ENCODE results near the gene RFESD. TPM values are rescaled to one million over a fixed set of nuclear protein-coding genes. Genes with fewer than 3 reads are reported as not detected.

The RFESD gene
- total and polyA plus RNA-seq, 2 of the 4 experiments (the other 2 are of a cell fraction), result 1.5 to 2.7 TPM

- H2BK20ac ChIP-seq (ENCODE audit: low read depth, low read length), result peak overlapping the region; percentile 52; the same call in 1 of the 2 replicates
- 0 out of 2 replicates have a peak overlapping the region, but pooled peaks have one; percentile 46 for H3K14ac ChIP-seq (replicated peaks; ENCODE audit: low read depth, low read length)
- H2BK5ac ChIP-seq (ENCODE audit: low read depth, low read length, poor library complexity, severe bottlenecking), result peak overlapping the region; percentile 66
- H3K9me3 ChIP-seq (ENCODE audit: control insufficient read depth, insufficient read depth, low read length), result no peaks in the 10 kb centered on the region
- H3K79me1 ChIP-seq (ENCODE audit: low read depth in 1 of 2, low read length in 2 of 2), result peaks cover 0 to 6% of the 10 kb centered on the region in 2 experiments; a peak in 1 of 4 replicates
- WGBS, 2 experiments (ENCODE audit: extremely low coverage in 2 of 2, insufficient read length in 1 of 2), result 47% methylated on average over 2 of the region's 4 CpGs; no CpG with 5 or more reads in 1 of the 2 experiments
- ChIA-PET CTCF (interaction anchor here (2.1 kb wide), 1 partner anchor 12 kb away, joined by 4 read pairs; no protein-coding TSS in a partner anchor), POLR2A (ENCODE audit: unreplicated experiment) (interaction anchor here (0.6 kb wide), 1 partner anchor 62 kb away, joined by 4 read pairs; no protein-coding TSS in a partner anchor)
- peak overlapping the region; percentile 74; the same call in 1 of the 2 replicates for H4K91ac ChIP-seq (ENCODE audit: insufficient read depth, low read depth, low read length)
- H3K9ac ChIP-seq (ENCODE audit: low read depth, low read length), result no peak overlapping the region
- dilution Hi-C loops (cut with HindIII; ENCODE audit: low sequenced_read_pairs, unreplicated experiment) (no loop called here), intact Hi-C loops (cut with micrococcal nuclease) (no loop called here), in situ Hi-C loops (cut with MboI; ENCODE audit: low sequenced_read_pairs) (loop anchor here (5.0 to 10.0 kb wide), 2 partner anchors 63 to 175 kb away; partner anchors contain the start of gene RHOBTB3)
- peak; percentile 99 for DNase-seq
- peak; percentile 91 for ATAC-seq (ENCODE audit: low read depth)
- H3K23ac ChIP-seq (ENCODE audit: low read depth, low read length), result no peak overlapping the region
- no peak overlapping the region for H2AFZ ChIP-seq (replicated peaks; ENCODE audit: low read length, poor library complexity)
- no TSS peak for BruUV-seq (replicated peaks)
- no peak overlapping the region for H2AK9ac ChIP-seq (replicated peaks; ENCODE audit: low read depth, low read length, poor library complexity)
- H2AK5ac ChIP-seq (ENCODE audit: low read depth, low read length), result no peak overlapping the region
- H3K4me2 ChIP-seq (ENCODE audit: low read depth, low read length), result peak overlapping the region; percentile 24; the same call in 1 of the 2 replicates
- H3K56ac ChIP-seq (ENCODE audit: extremely low read depth, insufficient read depth, low read length), result no peak overlapping the region
- H4K20me1 ChIP-seq (ENCODE audit: insufficient read depth, low read length), result no peaks in the 10 kb centered on the region
- H3K4ac ChIP-seq (ENCODE audit: low read depth, low read length), result peak overlapping the region; percentile 44; the same call in 1 of the 2 replicates
- H3K27me3 ChIP-seq (ENCODE audit: control insufficient read depth, insufficient read depth, low read length), result no peaks in the 10 kb centered on the region
- H3K4me1 ChIP-seq (ENCODE audit: control insufficient read depth, insufficient read depth, low read length), result peaks cover 15% of the 10 kb centered on the region
- H4K8ac ChIP-seq (ENCODE audit: low read depth in 2 of 2, low read length in 2 of 2), result peak overlapping the region in 1 of 2 experiments; percentile 31; a peak in 1 of 4 replicates
- H3K36me3 ChIP-seq (ENCODE audit: control insufficient read depth, insufficient read depth, low read length), result no peaks in the 10 kb centered on the region
- H3K18ac ChIP-seq (ENCODE audit: low read depth, low read length), result 0 out of 2 replicates have a peak overlapping the region, but pooled peaks have one; percentile 85
- H3K27ac ChIP-seq (ENCODE audit: insufficient read depth, low read length), result peak overlapping the region; percentile 54; the same call in 1 of the 2 replicates
- peak overlapping the region; percentile 52; the same call in 2 of the 3 replicates for H2BK15ac ChIP-seq (ENCODE audit: low read depth, low read length)
- H2BK120ac ChIP-seq (ENCODE audit: low read depth, low read length), result peak overlapping the region; percentile 64; the same call in 1 of the 2 replicates
- no peak overlapping the region for H4K5ac ChIP-seq (ENCODE audit: low read depth, low read length)
- H3K4me3 ChIP-seq (ENCODE audit: insufficient read depth, low read depth, low read length), result no peak overlapping the region
- H3K9me1 ChIP-seq (ENCODE audit: insufficient read depth, low read length), result peaks cover 4% of the 10 kb centered on the region
- TF ChIP-seq RAD21 (IDR thresholded peaks at IDR 0.05; ENCODE audit: low read length), result 0 out of 2 replicates have a peak, but pooled peaks have one; percentile 1
- TF ChIP-seq MAFK (IDR thresholded peaks at IDR 0.05; ENCODE audit: low read depth, low read length), result peak; percentile 70
- no peak for TF ChIP-seq CHD1 (IDR thresholded peaks at IDR 0.05; ENCODE audit: low read depth, low read length)
- no peak for TF ChIP-seq POLR2A (IDR thresholded peaks at IDR 0.05; ENCODE audit: low read depth, low read length)
- peak; percentile 46; the same call in 1 of the 2 replicates for TF ChIP-seq FOS (IDR thresholded peaks at IDR 0.05; ENCODE audit: low read depth, low read length)
- TF ChIP-seq RCOR1 (IDR thresholded peaks at IDR 0.05; ENCODE audit: insufficient replicate concordance, low read length), result peak; percentile 48
- no peak for TF ChIP-seq CTCF (conservative IDR thresholded peaks at IDR 0.05; ENCODE audit: low read depth, low read length)
- no peak for TF ChIP-seq USF2 (IDR thresholded peaks at IDR 0.05; ENCODE audit: low read depth, low read length)
- TF ChIP-seq MXI1 (IDR thresholded peaks at IDR 0.05; ENCODE audit: borderline replicate concordance, low read depth, low read length), result no peak
- TF ChIP-seq RFX5 (IDR thresholded peaks at IDR 0.05; ENCODE audit: low read depth, low read length), result no peak
- no peak for TF ChIP-seq SMC3 (IDR thresholded peaks at IDR 0.05; ENCODE audit: low read depth, low read length)
- no peak for TF ChIP-seq BHLHE40 (IDR thresholded peaks at IDR 0.05; ENCODE audit: low read depth, low read length)
- TF ChIP-seq NFE2L2 (IDR thresholded peaks at IDR 0.05; ENCODE audit: low read depth, low read length), result no peak
- no peak for TF ChIP-seq ELK1 (IDR thresholded peaks at IDR 0.05; ENCODE audit: borderline replicate concordance, low read depth, low read length)
- no peak for TF ChIP-seq CEBPB (IDR thresholded peaks at IDR 0.05; ENCODE audit: low read depth, low read length)
Measured at GRCh38 chr5:95669540-95669939, 23.0 kb downstream of the RFESD start.

Measured in IMR-90 (cell line).